Inferior parietal cortex (tissue), 1 donor: Measurements from ENCODE around the gene TSSC4.

ENCODE experiments used
- DNase-seq: peaks from one replicate; pipeline ENCODE4 v3.0.0-alpha.2; 2016; ENCODE audit errors: extremely low spot score

TSSC4 gene

GRCh38 chr11:2369320-2369719 lies 31.2 kb upstream of the TSSC4 start:
- DNase-seq: no peak

DNA sequence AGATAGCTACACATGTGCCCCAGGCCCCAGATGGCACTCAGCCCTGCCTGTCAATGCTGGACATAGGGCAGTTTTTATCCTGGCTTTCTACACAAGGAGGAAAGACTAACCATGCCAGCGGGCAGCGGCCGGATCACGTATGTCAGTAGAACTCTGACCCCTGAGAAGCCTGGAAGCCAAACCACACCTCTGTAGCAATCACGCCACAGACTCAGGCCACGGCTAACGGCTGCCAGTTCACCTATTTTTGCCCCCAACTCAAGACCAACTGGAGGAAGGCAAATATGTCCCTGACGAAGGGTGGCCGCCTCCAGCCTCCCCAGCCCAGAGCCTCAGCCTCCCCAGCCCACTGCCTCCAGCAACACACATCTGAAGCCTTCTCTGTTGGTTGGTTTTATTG lies 30.7 kb upstream of the TSSC4 start:
- no peak for DNase-seq

- DNase-seq: no peak
Measured at GRCh38 chr11:2374456-2375201, 25.9 kb upstream of the TSSC4 start.

- no peak for DNase-seq
Measured at GRCh38 chr11:2375341-2375853, 25.2 kb upstream of the TSSC4 start.

DNA sequence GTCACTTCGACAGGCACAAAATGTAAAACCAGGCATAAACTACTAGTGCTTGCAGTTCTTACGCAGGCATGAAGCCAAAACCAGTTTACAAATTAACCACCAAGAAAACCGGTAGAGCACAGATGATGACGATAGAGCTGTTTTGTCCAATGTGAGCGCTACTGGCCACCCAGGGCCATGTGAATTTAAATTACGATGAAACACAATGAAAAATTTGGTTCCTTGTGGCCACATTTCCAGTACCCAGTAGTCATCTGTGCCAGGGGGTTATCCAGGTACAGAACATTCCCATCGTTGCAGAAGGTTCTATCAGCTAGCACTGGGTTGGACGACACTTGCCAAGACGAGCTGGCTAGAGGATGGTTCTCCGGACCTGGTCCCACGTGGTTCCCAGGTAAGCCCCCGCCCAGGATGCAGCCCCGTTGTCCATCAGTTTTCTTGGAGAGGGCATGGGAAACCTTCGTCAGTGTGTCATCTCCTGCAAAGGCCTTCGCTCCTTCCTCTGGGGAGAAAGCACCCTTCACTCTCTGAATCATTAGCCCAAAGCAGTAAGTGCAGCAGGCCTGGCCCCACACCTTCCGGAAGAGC lies 24.5 kb upstream of the TSSC4 start:
- no peak for DNase-seq

DNA sequence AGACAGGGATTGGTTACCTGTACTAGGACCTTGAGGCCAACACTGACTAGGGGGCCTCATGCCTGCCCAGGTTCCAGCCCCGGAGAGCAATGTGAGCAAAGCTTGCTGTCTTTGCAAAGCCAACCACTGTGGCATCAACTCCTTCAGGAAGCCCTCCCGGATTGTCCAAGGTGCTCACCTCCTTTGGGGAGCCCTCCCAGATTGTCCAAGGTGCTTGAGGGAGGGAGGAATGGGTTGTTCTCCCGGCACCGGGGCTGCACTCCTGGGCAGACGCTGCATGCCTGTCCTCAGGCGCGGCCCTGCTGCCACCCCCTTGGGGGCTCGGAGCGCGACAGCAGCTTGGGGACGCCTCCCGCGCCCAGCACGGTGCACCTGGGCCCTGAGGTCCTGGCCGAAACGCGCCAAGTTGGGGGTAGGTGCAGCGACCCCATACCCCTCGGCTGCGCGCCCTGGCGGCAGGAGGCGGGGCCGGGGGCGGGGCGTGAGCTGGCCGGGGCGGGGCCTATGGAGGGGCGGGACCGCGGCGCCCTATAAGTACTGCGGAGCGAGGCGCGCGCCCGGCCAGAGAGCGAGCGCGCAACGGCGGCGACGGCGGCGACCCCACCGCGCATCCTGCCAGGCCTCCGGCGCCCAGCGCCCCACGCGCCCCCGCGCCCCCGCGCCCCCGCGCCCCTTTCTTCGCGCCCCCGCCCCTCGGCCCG lies 23.6 kb upstream of the TSSC4 start, which contains the start of gene CD81:
TSS of gene CD81 (plus strand) at position 560 of the 701 bp plus-strand sequence. CDS start 240 bp downstream, outside the sequence.
- peak; percentile 47 for DNase-seq

DNA sequence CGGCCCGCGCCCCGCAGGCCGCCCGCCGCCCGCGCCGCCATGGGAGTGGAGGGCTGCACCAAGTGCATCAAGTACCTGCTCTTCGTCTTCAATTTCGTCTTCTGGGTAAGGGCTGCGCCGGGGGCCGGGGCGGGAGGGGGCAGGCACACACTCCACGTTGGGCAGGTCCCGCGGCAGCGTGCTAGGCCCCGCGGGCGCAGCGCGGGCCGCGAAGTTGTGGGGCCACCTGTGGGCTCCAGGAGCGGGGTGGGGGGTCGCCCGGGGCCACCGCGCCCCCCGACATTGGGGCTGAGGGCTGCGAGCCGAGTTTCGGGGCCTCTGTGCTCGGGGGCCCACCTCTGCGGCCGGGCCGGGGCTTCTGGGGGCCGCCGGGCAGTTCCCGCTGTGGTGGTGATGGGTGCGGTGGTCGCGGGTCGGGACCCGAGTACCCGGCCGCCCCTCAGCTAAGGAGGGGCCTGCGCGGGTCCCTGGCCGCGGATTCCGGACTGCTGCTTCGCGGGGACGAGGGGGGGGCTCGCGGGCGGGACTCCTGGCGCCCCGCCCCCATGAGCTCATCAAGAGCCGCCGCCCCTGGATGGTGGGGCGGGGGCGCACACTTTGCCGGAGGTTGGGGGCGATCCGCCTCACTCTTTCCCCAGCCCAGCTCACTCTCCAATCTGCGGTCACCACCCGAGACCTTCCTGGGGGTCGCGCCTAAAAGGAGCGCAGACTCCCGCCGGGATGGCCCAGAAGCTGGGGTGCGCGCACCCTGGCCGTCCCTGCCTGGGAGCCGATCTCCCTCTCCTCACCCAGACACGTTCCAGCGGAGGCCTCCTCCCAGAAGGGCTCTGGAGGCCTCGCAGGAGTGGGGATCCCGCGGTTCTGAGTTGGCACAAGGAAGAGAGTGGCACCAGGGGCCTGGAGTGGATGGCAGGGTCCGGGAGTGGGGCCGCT lies 22.8 kb upstream of the TSSC4 start:
- DNase-seq: no peak

DNA sequence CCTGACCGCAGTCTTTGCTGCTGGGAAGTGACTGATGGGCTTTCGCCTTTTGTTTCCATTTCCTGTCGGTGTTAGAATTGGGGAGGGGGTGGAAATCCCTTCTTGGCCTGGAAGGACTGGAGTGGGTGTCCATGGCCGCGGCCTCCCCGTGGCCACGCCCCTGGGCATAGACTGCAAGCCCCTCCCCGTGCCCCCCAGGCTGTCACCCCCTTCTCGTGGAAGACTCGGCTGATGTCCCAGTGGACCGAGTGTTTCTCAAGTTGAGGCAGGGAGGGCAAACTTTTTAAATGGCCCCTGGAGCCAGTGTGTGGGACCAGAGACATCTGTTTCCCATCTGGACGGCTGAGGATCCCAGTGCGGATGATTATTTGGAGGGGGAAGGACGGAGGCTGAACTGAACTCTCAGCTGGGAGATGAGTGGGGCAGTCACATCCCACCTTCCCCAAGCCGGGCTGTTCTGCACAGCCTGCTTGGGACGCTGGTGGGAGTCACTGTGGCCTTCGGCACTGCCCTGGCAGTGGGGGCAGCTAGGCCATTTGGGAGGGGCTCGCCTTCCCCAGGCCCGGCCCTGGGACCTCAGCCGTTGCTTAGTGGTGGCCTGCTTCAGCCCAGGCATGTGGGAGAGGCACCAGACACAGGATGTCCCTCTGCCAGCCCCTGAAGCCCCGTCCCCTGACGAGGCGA lies 21.9 kb upstream of the TSSC4 start:
- no peak for DNase-seq

DNA sequence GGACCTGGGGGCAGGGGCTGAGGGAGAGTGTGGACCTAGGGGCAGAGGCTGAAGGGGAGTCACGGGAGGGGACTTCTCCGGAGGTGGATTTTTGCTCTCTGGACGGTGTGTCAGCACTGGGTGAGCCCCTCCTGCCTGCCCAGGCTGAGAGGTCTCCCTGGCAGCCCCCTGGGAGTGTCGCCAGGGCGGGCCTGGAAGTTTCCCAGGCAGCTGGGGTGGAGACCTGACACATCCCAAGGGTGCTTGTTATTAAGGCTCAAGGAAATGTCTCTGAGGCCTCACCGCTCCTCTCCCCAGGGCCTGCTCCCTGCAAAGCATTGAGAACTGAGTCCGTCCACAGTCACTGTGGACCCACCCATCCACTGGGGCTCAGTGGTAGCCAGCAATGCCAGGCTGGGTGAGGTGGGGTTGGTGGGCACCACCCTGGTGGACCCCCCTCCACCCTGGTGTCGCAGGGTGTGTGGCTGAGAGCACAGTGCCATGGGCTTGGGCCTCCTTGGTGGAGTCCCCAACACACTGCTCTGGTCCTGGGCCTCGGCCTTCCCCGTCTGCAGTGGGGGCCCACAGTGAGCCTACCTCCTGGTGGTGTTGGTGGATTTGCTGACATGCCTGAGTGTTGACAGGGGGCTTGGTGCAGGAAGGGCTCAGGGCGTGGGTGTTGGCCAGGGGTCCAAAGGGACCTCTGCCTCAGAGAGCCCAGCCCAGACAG lies 20.9 kb upstream of the TSSC4 start:
- no peak for DNase-seq

DNA sequence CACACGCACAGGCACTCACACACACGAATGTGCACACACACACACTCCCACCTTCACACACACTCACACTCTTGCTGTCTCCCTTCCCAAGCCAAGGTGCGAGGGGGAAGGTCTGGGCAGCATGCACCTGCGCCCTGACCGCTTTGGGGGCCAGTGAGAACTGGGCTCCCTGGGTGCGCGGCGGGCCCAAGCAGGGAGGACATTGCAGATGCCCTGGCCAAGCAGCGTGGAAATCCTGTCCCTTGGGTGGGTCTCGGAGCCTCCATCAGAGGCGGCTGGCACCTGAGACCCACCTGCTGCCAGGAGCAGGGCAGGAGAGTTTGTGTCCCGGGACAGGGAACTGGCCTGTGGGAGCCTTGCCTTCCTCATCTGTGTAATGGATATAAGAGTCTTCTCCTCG lies 20.2 kb upstream of the TSSC4 start:
- DNase-seq: no peak

DNA sequence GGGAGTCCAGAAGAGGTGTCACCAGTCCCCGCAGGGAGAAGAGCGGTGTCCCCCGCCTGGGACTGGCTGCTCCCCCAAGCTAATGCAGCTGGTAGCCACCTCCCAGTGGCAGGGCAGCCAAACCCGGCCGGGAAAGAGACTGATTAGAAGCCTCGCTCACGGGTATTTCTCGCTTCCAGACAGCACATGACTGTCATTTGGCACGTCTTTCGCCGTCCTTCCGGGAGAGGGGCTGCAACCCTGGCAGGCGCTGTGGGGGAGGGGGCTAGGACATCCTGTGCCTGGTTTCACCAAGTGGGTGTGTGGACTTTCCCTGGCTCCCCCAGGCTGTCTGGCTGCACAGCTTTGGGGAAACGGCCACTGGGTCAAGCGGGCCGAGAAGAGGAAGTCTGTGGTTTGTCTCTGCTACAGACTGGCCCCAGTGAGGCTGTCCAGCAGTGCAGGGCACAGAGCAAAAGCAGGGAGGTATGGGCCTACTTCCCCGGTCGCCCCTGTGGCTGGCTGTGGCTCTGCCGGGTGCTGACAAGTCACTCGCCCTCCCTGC lies 19.7 kb upstream of the TSSC4 start:
- DNase-seq: no peak

GRCh38 chr11:2381494-2382128 lies 18.9 kb upstream of the TSSC4 start:
- no peak for DNase-seq

DNA sequence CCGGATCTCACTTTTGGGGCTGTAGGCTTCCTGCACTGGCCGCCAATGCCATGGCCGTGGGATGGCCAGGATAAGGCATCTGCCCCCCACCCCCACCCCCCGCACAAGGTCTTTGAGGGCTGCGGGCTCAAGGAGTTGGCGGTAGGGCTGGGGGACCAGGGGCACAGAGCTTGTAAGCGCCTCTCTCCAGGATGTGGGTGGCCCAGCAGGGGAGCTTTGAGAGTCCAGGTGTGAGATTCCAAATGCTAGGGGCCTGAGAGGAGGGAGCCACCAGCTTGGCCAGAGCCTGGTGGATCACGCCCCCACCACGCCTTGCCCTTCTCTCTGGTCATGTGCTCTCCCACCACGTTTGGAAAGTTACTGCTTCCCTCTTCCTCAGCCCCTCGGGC lies 18.4 kb upstream of the TSSC4 start:
- no peak for DNase-seq

DNA sequence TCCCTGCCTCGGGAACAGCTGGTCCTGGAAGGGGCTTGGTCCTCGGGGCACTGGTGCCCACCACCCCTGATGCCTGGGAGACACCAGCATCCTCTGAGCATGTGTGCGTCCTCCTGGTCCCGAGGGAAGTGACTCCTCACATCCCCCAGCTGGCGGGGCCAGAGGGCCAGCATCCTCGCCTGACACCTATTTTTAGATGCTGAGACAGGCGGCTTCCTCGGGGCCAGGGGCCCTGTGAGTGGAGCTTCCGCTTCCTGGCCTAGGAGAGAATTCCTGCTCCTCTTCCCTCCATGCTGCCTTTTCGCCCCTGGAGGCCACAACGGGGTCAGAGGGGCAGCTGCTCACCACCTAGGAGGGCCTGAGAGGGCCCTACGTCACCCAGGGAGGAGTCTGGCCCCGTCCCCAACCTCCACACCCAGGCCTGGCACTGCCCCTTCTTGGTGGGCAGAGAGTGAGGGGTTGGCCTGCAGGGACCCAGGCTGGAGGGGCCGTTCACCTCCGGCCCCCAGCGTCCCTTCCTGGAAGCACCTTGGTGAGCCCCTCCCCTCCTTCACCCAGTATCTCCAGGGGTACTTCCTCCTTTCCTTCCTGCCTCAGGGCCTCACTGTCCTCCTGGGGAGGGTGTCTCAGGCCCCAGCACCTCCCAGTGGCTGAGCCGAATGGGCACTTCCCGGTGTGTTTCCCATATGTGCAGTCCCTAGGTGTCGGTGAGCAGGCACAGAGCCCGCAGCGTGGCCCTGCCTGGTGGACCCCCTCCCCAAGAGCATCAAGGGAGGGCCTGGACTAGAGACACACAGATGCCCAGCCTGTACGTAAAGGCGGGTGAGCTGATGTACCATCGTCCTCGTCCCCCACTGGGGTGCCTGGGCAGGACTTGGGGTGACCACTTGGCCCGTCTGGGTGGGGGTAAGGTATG lies 17.4 kb upstream of the TSSC4 start:
- DNase-seq: no peak

GRCh38 chr11:2383852-2384804 lies 16.4 kb upstream of the TSSC4 start:
- no peak for DNase-seq

DNA sequence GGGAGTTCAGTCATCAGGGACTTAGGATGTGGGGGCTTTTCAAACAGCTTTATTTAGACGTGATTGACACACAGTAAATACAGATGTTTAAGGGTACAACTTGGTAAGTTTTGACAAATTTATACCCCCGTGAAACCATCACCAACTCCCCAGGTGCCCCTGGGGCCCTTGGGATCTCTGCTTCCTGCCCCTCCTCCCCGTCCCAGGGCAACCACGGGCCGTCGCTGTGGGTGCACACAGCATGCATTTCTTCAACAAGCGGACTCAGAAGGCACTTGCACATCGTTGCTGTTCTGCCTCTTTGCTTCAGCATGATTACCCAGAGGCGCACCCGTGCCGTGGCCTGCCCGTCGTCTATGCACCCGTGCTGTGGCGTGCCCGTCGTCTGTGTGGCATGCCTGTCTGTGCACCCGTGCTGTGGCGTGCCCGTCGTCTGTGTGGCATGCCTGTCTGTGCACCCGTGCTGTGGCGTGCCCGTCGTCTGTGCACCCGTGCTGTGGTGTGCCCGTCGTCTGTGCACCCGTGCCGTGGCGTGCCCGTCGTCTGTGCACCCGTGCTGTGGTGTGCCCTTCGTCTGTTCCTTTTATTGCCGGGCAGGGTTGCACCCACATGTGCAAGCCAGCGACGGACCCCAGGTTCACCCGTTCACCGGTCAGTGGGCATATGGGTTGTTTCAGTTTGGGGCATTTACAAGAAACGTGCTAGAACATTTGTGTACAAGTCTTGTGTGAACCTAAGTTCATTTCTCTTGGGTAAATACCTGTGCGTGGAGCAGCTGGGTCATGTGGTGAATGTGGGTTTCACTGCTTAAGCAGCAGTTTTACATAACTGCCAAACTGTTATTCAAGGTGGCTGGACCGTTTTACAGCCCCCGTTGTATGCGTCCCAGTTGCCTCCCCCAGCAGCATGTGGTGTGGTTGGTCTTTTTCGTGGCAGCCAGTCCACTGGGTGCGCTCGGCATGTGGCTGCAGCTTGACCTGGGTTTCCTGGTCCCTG lies 15.1 kb upstream of the TSSC4 start:
- DNase-seq: no peak
